HG02970 (cell line): ENCODE data around the gene COL27A1.
"Not testable (repeated sequence)": the region's sequence is repeated elsewhere in the genome, so short reads cannot be mapped to it uniquely, and the experiment has no call there.

Experiments used
- ATAC-seq: cut with Tn5 transposase; IDR thresholded peaks from one replicate; pipeline ENCODE4 v1.9.1; 2021; ENCODE audit warnings: mild to moderate bottlenecking, moderate library complexity, moderate number of reproducible peaks; ENCODE audit not compliant: unreplicated experiment, low FRiP score

Gene COL27A1

GRCh38 chr9:114122136-114123027, 33.0 kb upstream of the COL27A1 start:
- no peak for ATAC-seq

GRCh38 chr9:114123031-114123977, 32.0 kb upstream of the COL27A1 start:
- ATAC-seq, result no peak

GRCh38 chr9:114124138-114124537, 31.2 kb upstream of the COL27A1 start:
- ATAC-seq, result no peak

- ATAC-seq, result no peak
Measured at GRCh38 chr9:114124666-114125475, 30.5 kb upstream of the COL27A1 start.

- ATAC-seq, result no peak
Measured at GRCh38 chr9:114125476-114126013, 29.8 kb upstream of the COL27A1 start.

- no peak for ATAC-seq
Measured at GRCh38 chr9:114126247-114127060, 28.9 kb upstream of the COL27A1 start.

- ATAC-seq, result not testable (repeated sequence)
Measured at GRCh38 chr9:114128759-114129158, 26.6 kb upstream of the COL27A1 start.

- no peak for ATAC-seq
Measured at GRCh38 chr9:114130141-114130540, 25.2 kb upstream of the COL27A1 start.

- no peak for ATAC-seq
Measured at GRCh38 chr9:114130624-114131277, 24.6 kb upstream of the COL27A1 start.

- no peak for ATAC-seq
Measured at GRCh38 chr9:114131808-114132549, 23.4 kb upstream of the COL27A1 start.

- no peak for ATAC-seq
Measured at GRCh38 chr9:114132550-114132918, 22.8 kb upstream of the COL27A1 start.

- no peak for ATAC-seq
Measured at GRCh38 chr9:114134827-114135396, 20.4 kb upstream of the COL27A1 start.

GRCh38 chr9:114137831-114138230, 17.5 kb upstream of the COL27A1 start:
- ATAC-seq, result no peak

- ATAC-seq, result no peak
Measured at GRCh38 chr9:114138552-114138971, 16.8 kb upstream of the COL27A1 start.

- no peak for ATAC-seq
Measured at GRCh38 chr9:114139071-114139470, 16.3 kb upstream of the COL27A1 start.

- no peak for ATAC-seq
Measured at GRCh38 chr9:114140401-114140800, 14.9 kb upstream of the COL27A1 start.

GRCh38 chr9:114140850-114141249, 14.5 kb upstream of the COL27A1 start:
- no peak for ATAC-seq
